ENCODE measurements around the gene CFD.
"Not testable (repeated sequence)": the region's sequence is repeated elsewhere in the genome, so short reads cannot be mapped to it uniquely, and the experiment has no call there.

CFD gene

GRCh38 chr19:852136-853013 is 7.1 kb upstream of the CFD start, which contains the start of gene ELANE:
ELANE (plus strand) TSS chr19:852303; CDS start chr19:852329, 26 bp downstream.
- Histone ChIP-seq H2AFZ (ENCODE audit: low read depth, low read length, severe bottlenecking) (no peak within 1 kb of the TSS), H3K9me2 (replicated peaks; ENCODE audit: insufficient read depth, low read length) (no peaks in the 10 kb centered on the region), H3K4me3 (ENCODE audit: insufficient read depth, low read length, poor library complexity, severe bottlenecking) (no peak within 1 kb of the TSS), H3K79me2 (ENCODE audit: insufficient read depth, low read length) (no peaks in the 10 kb centered on the region), H3K27ac (ENCODE audit: low read depth, low read length) (no peak within 1 kb of the TSS), H3K27me3 (ENCODE audit: low read length) (no peaks in the 10 kb centered on the region), H3K36me3 (ENCODE audit: low read length) (no peaks in the 10 kb centered on the region), H3K4me2 (ENCODE audit: low read depth, low read length, poor library complexity, severe bottlenecking) (no peak within 1 kb of the TSS), H4K20me1 (ENCODE audit: low read depth, low read length) (no peaks in the 10 kb centered on the region), H3K9ac (ENCODE audit: low read length) (no peak within 1 kb of the TSS), H3F3A (ENCODE audit: insufficient read depth) (no peaks in the 10 kb centered on the region), H3K9me3 (ENCODE audit: insufficient read depth, low read length) (no peaks in the 10 kb centered on the region)
- no peak for TF ChIP-seq CTCF (IDR thresholded peaks at IDR 0.05; ENCODE audit: insufficient read depth, low read length, poor library complexity, severe bottlenecking)
- no peak for TF ChIP-seq EZH2phosphoT487 (conservative IDR thresholded peaks at IDR 0.05; ENCODE audit: low read length)

- Histone ChIP-seq H3K36me3 (ENCODE audit: low read length) (no peaks in the 10 kb centered on the region), H3K4me2 (ENCODE audit: low read depth, low read length, poor library complexity, severe bottlenecking) (no peak overlapping the region), H3K9me2 (replicated peaks; ENCODE audit: insufficient read depth, low read length) (no peaks in the 10 kb centered on the region), H3K27ac (ENCODE audit: low read depth, low read length) (no peak overlapping the region), H3K4me3 (ENCODE audit: insufficient read depth, low read length, poor library complexity, severe bottlenecking) (no peak overlapping the region), H3K9me3 (ENCODE audit: insufficient read depth, low read length) (no peaks in the 10 kb centered on the region), H3K9ac (ENCODE audit: low read length) (no peak overlapping the region), H3F3A (ENCODE audit: insufficient read depth) (no peaks in the 10 kb centered on the region), H3K79me2 (ENCODE audit: insufficient read depth, low read length) (no peaks in the 10 kb centered on the region), H4K20me1 (ENCODE audit: low read depth, low read length) (no peaks in the 10 kb centered on the region), H3K27me3 (ENCODE audit: low read length) (no peaks in the 10 kb centered on the region), H2AFZ (ENCODE audit: low read depth, low read length, severe bottlenecking) (no peak overlapping the region)
- no peak for TF ChIP-seq EZH2phosphoT487 (conservative IDR thresholded peaks at IDR 0.05; ENCODE audit: low read length)
- no peak for TF ChIP-seq CTCF (IDR thresholded peaks at IDR 0.05; ENCODE audit: insufficient read depth, low read length, poor library complexity, severe bottlenecking)
Measured at GRCh38 chr19:853014-853585, 6.4 kb upstream of the CFD start.

GRCh38 chr19:853614-854220 is 5.7 kb upstream of the CFD start:
- not testable (repeated sequence) for H3K9me2 ChIP-seq (replicated peaks; ENCODE audit: insufficient read depth, low read length); H3F3A ChIP-seq (ENCODE audit: insufficient read depth); H3K27ac ChIP-seq (ENCODE audit: low read depth, low read length); H2AFZ ChIP-seq (ENCODE audit: low read depth, low read length, severe bottlenecking); H3K4me3 ChIP-seq (ENCODE audit: insufficient read depth, low read length, poor library complexity, severe bottlenecking); H4K20me1 ChIP-seq (ENCODE audit: low read depth, low read length); H3K9ac ChIP-seq (ENCODE audit: low read length); H3K9me3 ChIP-seq (ENCODE audit: insufficient read depth, low read length); H3K27me3 ChIP-seq (ENCODE audit: low read length); H3K4me2 ChIP-seq (ENCODE audit: low read depth, low read length, poor library complexity, severe bottlenecking); H3K79me2 ChIP-seq (ENCODE audit: insufficient read depth, low read length); H3K36me3 ChIP-seq (ENCODE audit: low read length)

- Histone ChIP-seq H4K20me1 (ENCODE audit: low read depth, low read length) (no peaks in the 10 kb centered on the region), H3K27me3 (ENCODE audit: low read length) (no peaks in the 10 kb centered on the region), H3F3A (ENCODE audit: insufficient read depth) (no peaks in the 10 kb centered on the region), H3K4me3 (ENCODE audit: insufficient read depth, low read length, poor library complexity, severe bottlenecking) (no peak overlapping the region), H2AFZ (ENCODE audit: low read depth, low read length, severe bottlenecking) (no peak overlapping the region), H3K9ac (ENCODE audit: low read length) (no peak overlapping the region), H3K9me3 (ENCODE audit: insufficient read depth, low read length) (no peaks in the 10 kb centered on the region), H3K79me2 (ENCODE audit: insufficient read depth, low read length) (no peaks in the 10 kb centered on the region), H3K36me3 (ENCODE audit: low read length) (no peaks in the 10 kb centered on the region), H3K27ac (ENCODE audit: low read depth, low read length) (no peak overlapping the region), H3K4me2 (ENCODE audit: low read depth, low read length, poor library complexity, severe bottlenecking) (no peak overlapping the region), H3K9me2 (replicated peaks; ENCODE audit: insufficient read depth, low read length) (no peaks in the 10 kb centered on the region)
- TF ChIP-seq CTCF (IDR thresholded peaks at IDR 0.05; ENCODE audit: insufficient read depth, low read length, poor library complexity, severe bottlenecking) (no peak), EZH2phosphoT487 (conservative IDR thresholded peaks at IDR 0.05; ENCODE audit: low read length) (no peak)
Measured at GRCh38 chr19:854549-854948, 4.9 kb upstream of the CFD start.
